Stimulated activated naive CD4-positive, alpha-beta T cell (primary cell): Measurements from ENCODE around the gene MSH6.
"Not testable (repeated sequence)": the region's sequence is repeated elsewhere in the genome, so short reads cannot be mapped to it uniquely, and the experiment has no call there.

Experiments used
- DNase-seq, 6 experiments: peaks; one replicate each; lab custom pipeline; 2025; lab: John Stamatoyannopoulos, UW

Gene MSH6

DNA sequence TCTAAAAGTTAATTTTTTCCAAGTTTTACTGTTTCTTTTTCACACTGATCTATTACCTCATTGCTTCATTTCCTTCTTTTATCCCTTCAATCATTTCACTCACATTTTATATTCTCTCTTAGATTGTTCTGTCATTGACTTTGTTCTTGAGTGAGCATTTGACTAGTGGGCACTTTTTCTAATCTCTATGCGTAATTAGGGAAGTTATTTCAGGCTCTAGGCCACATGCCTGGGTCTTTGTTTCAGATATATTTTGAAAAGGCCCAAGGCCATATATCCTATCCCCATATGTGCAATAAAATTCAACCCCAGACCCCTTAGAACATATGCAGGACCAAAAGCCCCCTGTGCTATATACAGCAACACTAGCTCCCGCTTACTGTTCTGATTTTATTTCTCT, 61.2 kb downstream of the MSH6 start:
- no peak for DNase-seq

DNA sequence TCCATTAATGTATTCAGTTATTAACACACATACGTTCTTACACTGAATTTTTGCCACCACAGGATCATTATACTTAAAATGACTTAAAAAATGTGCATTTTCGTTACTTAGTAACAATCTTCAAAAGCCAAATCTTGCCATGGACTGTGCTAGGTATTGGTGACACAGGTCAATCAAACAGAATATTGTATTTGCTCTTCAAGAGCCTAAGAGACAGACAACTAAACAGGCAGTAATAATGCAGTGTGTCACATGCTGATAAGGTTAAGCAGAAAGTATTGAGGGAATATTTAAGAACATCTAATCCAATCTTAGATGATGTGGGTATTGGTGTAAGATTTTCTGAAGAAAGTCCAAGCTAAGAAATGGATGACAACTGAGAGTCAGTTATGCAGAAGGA, 66.4 kb downstream of the MSH6 start:
- DNase-seq = no peak

DNA sequence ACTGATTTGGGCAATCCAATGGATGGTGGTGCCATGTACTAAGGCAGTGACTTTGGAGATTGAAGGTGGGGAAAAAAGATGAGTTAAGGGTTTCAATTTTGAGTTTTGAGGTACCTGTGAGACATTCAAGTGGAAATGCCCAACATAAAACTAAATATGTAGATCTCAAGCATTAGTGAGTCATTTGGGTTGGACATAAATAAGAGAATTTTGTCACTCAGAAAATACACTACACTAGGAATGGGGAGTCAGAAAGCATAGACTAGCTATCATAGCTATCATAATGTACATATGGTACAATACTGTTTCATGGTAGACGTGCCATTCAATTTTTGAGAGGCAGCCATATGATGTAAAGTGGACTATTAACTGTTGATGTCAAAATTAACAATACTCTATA, 67.3 kb downstream of the MSH6 start:
- no peak for DNase-seq

DNA sequence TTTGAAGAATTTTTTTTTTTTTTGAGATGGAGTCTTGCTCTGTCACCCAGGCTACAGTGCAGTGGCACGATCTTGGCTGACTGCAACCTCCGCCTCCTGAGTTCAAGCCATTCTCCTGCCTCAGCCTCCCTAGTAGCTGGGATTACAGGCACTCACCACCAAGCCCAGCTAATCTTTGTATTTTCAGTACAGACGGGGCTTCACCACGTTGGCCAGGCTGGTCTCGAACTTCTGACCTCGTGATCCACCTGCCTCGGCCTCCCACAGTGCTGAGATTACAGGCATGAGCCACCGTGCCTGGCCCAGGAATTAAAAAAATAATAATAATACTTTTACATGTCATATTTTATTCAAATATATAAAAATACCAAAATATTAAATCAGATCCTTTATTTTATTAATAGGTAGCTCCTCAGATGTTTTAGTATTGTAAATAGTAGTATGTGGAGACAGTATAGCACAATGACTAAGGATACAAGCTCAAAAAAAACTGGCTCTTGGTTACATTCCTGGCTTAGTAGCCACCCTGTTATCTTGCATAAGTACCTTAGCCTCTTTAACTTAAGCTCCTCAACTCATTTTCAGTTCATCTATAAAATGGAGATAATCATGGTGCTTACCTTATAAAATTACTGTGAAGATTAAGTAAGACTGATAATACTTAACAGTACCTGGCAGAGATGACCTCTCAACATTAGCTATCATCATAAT, 70.3 kb downstream of the MSH6 start:
- DNase-seq = not testable (repeated sequence)
